ENCODE measurements around the gene KARS1.
"Not testable (repeated sequence)": the region's sequence is repeated elsewhere in the genome, so short reads cannot be mapped to it uniquely, and the experiment has no call there.

KARS1 gene

DNA sequence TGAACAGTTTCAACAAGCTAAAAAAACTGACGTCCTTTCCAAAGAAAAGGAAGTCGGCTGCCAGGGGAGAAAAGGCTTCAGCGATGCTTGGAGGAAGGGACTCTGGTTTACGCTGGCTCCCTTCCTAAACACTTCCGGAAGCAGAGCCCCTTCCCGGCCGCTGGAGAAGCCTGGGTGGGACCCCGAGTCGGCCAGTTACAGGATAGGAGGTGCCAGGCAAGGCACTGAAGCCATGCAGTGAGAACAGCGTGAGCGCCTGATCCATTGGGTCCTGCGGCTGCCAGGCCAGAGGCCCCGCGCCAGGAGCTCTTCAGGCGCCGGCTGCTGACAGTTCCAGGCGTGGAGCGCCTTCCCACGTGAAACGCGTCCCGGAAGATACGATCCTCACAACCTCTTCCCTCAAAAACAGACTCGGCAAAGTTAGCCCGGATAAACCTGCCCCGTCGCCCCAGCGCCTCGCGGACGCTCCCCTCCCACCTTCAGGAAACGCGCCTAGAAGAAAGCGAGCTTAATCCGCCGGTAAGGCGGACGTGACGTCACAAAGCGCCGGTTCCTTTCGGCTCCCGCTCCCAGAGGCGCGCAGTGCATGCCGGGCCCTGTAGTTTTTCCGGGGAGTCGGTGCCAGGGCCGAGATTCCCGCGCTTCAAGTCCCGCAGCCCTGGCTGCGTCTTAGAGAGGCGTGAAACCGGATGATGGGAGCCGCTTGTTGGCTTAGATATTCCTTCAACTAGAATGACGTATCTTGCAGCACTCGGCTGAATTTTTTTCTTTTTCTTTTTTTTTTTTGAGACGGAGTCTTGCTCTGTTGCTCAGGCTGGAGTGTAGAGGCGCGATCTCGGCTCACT, 24.5 kb downstream of the KARS1 start, which contains the start of gene ADAT1:
TSS of gene ADAT1 (minus strand) at position 521 of the 845 bp plus-strand sequence. CDS start 2,482 bp downstream, outside the sequence.
- peak; percentile 99 for DNase-seq

DNA sequence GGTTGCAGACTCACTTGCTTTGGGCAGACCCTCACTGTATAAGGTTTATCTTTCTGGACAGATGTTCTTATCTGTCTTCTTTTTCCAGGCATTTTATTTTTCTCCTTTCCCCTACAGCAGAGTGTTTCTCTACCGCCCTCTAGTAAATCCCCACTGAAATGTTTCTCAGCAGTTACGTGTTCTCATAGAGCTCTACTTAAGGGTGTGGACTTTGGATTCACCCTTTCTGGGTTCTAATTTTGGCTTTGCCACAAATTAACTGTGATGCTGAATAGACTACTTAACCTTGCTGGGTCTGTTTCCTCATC, 26.3 kb downstream of the KARS1 start:
- peak; percentile 11 for DNase-seq

DNA sequence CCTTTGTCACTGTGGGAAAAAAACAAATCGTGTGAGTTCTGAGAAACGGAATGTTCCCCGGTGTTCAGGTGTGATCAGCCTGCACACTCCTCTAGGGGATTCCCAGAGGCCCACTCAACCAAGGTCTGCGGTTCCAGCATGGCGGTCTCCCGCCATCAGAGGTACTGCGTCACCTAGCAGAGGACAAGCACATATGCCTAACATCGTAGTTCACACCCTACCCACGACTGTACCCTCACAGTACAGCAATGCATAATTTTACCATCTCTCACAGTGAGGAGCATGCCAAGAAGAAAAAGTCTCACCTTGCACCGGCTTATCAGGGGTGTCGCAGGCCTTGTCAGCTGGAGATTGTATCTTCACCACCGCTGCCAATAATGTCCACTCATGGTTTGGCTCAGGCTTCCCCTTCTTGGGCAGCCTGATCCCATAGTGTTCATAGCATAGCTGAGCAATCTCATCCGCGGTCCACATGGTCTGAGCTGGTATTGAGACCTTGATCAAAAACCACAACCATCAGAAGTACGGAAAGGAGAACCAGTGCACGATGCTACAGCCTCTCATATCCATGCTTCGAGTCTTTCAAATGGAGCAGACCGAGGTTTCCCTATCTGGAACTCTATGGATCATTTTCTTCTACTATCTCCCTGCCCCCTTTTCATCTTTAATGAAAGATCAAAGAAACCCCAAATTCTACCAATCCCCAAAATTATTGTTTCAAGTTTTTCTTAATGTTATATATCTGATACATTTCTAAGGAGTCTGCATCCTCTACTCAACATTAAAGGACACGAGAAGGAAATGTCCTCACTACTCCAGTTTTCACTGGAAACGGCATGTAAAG, 26.9 kb downstream of the KARS1 start:
- DNase-seq: no peak

DNA sequence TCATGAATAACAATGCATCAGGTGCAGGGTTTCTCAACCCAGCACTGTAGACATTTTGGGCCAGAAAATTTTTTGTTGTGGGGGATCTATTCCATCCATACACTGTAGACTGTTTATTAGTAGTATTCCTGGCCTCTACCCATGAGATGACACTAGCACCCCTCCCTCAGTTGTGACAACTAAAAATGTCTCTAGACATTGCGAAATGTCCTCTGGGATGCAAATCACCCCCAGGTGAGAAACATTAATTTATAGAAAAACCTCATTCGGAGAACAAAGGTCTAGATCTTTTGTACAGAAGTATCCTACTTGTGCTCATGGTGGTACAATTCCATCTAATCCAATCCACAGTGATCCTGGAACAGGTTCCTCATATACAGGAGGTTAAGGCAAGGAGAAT, 28.7 kb downstream of the KARS1 start:
- DNase-seq: no peak

DNA sequence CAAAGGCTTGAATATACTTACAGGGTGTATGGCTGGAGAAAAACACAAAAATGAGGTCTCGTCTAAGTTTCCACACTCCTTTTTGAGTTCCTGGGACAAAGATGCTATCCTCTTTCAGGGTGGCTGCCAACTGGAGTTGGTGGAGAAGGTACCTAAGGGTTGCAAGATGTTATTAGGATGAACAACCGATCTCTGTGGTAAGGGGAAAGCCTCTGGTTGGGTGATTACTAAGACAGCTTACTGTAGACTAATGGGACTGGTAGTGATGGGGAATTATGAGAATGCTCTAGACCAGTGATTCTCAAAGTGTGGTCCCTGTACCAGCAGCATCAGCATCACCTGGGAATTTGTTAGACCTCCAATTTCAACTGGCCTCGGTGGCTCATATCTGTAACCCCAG, 30.3 kb downstream of the KARS1 start:
- no peak for DNase-seq

DNA sequence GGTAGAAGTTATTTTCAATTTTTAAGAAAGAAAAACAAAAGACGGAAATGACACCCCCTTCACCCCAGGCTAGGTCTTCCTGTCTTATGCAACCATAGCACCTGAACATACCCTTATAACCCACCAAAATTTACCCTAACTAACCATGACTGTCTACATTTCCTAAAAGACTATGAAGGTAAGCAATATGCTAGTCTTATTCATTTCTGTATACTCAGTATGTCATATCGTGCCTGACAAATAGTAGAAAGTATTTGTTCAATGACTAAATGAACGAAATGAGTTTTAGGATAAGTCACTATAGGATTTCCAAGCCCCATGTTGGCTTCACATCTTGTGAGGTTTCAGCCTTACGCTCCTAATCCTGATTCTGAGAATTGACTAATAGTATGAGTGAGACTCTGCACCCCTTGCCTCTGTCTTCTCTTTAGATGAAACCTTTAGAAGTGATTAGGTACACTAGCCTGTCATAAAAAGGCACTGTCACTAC, 30.9 kb downstream of the KARS1 start:
- DNase-seq: no peak

DNA sequence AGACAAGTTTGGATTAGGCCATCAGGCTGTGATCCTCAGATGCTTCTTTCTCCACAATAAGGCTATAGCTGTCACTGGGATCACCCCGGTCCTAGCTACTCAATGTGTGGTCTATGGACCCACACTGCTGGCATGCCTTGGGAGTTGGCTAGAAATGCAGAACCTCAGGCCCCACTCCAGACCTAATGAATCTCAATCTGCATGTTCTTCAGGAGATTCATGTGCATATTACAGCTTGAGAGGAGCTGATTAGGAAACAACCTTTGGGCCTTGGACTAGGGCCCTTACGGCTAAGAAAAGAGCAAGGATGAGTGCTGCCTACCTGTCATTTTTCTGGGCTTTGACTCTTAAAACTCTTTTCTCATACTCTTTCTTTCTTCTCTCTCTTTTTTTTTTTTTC, 31.8 kb downstream of the KARS1 start:
- DNase-seq: no peak

DNA sequence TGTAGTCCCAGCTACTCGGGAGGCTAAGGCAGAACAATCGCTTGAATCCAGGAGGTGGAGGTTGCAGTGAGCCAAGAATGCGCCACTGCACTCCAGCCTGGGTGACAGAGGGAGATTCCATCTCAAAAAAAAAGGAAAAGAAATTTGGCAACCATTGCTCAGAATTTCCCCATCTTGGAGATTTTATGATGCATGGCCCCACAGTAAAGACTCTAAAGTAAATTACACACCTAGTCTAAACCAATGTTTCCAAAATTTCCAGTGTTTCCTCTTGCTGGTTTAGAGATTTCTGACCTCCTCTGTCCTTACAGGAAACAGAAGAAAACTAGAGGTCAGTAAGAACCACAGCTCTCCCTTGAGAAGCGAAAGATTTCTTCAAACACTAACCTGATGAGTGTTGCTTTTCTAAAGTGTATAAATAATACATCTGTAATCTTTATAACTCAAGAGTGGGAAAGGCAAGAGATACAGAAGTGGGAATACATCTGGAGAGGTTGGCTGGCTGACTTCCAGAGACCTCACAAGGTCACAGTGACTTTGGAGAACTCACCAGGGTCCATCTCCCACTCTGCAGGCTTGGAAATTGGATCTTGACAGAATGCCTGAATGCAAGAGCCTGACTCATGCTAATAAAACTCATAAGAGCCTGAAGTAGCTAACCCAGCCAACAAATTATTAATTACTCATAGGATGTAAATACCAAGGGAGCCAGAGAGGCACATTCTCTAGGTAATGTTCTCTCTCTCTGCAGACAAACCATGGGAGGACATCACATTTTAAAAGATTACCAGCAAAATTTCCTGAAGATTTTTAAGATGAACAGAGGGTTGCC, 33.2 kb downstream of the KARS1 start:
- DNase-seq: no peak

DNA sequence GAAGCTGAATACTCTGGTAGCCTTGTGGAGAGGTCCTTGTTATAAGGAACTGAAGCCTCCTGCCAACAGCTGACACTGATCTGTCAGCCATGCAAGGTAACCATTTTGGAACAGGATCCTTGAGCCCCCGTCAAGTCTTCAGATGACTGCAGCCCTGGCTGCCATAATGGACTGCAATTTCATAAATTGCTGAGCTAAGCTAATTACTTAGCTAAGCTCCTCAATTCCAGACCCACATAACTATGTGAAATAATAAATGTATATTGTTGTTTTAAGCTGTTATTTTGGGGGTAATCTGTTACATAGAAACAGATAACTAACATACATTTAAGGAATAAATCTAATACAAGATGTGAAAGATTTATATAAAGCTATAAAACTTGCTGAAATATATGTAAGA, 41.0 kb downstream of the KARS1 start:
- no peak for DNase-seq

DNA sequence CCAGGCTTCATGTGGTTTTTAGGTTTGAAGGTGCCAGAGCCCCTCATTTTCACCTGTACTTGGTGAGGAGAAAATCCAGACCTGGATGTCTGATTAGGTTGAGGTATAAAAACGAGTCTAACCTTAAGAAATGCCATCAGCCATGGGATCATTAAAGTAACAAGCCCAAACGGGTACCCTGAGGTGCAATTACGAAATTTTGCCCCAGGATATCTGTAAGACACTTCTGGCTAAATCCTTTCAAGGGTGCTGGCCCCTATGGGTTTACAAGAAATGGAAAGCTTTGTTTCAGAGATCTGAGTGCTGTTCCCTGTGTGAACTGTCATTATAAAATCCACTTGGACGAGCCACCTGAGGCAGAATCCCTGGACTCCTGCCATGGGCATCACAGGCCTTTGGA, 44.2 kb downstream of the KARS1 start:
- no peak for DNase-seq

DNA sequence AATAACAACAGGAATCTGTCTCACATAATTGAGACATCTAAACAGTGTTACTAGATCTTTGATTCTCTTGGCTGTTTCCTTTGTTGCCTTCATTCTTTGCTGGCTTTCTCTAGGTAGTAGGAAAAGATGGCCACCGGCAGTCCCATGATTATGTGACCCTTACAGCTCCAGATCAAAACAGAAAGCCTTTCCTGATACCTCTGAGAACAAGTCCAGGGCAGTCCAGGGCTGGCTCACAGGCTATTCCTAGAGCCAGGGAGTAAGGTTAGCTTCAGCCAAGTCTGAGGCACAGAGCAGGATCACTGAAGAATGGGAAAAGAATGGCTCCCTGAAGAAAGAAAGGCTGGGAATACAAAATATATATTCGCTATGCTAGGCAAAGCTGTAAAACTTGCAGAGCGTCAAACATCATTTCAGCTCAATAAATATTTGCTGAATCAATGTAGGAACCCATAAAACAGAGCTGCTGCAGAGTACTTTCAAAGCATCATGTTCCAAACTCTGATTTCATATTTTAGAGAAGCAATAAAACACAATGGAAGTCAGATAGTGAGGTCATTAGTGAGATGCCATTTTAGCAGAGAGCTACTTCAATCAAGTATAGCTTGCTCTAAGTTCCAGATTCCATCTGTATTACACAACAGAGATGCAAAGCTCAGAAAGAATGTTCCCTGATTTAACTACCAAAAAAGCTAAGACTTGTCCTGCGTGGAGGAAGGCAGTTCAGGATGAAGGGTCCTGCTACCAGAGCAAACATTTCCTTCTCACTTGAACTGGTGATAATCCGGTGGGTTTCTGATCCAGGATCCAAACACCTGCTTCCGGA, 47.8 kb downstream of the KARS1 start:
- no peak for DNase-seq

DNA sequence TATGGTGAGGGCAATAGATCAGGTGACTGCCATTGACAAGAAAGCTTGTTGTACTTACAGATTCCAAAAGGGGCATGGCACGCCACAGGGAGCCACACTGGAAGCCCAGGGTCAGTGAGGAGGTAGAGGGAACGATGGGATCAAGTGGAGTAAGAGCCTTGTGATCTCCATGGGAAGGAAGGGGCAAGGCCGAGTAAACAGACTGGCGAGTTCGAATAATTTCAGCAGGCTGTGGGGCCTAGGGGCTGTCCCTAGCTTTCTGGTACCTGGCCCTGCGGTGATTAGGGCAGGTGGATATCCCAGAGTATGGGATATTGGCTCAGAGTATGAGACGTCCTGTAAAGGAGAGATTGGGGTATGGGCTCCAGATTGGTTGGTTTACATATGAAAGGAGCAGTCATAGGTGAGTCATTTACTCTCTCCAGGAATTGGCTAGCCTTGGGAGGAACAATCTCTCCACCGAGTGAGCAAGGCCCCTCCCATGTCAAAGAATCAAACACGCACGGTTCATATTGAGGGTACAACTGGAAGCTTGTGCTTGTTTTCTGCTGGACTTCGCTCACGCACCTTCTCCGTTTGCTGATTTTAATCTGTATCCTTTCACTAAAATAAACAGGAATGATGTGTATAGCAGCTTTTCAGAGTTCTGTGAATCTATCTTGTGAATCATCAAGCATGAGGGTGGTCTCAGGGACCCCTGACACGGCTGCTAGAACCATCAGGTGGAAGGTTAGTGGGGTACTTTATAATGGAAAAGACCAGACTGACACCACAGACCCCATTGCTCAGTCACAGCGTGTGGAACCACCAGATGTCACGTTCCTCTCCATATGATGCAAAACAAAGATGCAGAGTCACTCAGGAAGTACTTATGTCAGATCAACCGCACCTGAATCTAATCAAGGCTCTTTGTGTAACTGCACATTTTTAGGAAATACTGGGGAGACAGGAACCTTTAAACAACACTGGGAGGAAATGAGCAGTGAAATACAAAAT, 53.3 kb downstream of the KARS1 start:
- no peak for DNase-seq

DNA sequence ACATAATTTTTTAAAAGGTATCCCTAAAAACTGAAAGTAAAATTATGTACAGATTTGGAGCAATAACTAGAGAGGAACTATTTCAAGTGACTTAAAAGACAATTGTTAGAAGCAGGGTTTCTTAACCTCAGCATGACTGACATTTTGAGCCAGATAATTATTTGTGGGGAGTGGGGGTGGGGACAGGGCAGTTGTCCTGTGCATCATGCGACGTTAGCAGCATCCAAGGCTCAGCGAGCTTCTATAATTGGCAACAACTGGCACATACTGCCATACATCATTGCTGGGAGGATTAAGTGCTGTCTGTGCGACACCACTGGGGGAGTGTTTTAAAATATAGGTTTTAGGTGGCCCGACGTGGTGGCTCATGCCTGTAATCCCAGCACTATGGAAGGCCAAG, 54.2 kb downstream of the KARS1 start:
- DNase-seq: no peak

DNA sequence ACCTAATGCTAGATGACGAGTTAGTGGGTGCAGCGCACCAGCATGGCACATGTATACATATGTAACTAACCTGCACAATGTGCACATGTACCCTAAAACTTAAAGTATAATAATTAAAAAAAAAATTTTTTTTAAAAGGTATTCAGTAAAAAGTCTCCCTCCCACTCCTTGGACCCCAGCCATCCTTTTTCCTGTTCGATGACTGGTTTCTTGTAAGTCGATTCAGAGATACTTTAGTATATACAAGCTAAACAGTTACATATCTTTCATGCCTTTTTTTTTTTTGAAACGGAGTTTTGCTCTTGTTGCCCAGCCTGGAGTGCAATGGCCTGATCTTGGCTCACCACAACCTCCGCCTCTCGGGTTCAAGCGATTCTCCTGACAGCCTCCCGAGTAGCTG, 55.5 kb downstream of the KARS1 start:
- DNase-seq: not testable (repeated sequence)

DNA sequence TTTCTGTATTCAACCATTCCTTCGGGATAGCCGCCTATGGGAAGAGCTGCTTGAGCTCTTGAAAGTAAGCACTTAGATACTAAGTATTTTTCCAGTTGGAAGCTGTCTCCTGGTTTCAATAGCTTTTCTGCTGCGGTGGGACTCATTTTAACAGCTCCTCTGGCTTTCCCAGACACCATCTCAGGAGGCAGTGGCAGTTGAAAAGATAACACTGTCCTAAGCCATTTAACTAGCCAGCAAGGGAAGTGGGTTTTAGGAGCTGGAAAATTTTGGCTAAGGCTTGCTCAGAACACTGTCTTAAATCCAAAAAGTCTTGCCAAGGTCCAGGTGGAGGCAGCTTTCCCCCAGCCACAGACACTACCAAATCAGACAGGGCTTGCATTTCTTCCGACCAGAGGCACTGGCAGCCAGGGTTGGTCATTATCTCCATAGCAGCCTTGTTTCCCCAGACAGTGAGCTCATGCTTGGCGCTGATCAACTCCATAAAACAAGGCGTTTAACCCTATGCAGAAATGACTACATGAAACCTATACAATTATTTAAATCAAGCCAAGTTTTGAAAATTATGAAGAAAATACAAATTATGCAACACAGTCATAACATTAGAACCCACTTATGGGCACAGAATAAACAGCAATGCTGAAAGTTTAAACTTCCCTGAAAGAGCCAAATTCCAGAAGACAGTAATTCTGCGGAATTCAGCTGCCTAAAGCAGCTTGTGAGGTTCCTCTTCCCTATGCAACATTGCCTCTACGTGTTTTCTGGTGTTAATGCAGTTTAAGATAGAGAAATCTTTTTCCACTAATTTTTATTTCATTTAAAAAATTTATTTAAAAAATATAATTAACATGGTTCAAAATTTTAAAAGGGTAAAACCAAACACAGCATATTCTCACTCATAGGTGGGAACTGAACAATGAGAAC, 56.3 kb downstream of the KARS1 start:
- DNase-seq: no peak

DNA sequence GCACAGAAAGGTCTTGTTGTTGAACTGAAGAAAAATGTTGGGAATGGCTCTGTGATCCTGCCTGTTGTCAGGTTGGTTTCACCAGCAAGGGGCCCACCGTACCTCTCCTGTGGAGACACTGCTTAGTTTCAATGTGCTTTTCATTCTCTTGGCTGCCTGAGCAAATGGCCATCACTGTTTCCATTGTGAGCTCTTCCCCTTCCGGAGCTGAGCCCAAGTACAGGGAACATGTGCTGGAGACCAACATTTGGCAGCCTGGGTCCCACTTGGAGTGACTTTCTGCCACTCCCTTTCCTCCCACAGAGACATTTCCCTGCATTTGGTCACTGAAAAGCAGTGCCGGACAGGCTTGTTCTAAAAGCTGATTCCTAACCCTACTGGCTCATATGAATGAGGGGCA, 58.2 kb downstream of the KARS1 start:
- no peak for DNase-seq

DNA sequence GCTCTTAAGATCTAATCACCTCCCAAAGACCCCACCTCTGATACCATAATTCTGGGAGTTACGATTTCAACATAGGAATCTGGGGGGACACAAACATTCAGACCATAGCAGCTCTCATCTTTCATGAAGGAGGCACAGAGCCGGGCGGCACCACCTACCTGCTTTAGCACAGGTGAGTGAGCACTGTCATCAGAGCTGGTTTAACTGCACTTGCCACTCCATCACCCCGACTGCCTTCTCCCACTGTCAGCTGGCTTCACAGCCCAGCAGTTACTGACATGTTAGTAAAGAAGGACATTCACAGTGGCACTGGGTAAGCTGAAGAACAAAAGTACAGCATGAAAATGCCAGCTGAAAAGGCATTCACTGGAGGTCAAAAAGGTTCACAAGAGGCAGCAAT, 58.7 kb downstream of the KARS1 start:
- no peak for DNase-seq

DNA sequence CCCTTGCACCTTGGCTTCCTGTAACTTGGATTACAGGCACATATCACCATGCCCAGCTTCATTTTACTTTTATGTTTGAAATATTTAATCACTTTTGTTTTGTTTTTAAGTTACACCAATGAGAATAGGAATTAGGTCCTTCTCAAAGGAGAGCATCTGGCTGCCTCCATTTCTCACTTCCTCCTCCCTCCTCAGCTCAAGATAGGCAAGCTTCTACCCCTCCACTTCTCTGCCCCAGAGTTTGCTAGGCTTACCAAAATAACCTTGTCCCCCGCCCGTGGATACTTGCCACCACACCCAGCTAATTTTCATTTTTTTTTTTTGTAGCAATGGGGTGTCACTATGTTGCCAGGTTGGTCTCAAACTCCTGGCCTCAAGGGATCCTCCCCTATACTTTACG, 63.4 kb downstream of the KARS1 start:
- DNase-seq: peak; percentile 29

DNA sequence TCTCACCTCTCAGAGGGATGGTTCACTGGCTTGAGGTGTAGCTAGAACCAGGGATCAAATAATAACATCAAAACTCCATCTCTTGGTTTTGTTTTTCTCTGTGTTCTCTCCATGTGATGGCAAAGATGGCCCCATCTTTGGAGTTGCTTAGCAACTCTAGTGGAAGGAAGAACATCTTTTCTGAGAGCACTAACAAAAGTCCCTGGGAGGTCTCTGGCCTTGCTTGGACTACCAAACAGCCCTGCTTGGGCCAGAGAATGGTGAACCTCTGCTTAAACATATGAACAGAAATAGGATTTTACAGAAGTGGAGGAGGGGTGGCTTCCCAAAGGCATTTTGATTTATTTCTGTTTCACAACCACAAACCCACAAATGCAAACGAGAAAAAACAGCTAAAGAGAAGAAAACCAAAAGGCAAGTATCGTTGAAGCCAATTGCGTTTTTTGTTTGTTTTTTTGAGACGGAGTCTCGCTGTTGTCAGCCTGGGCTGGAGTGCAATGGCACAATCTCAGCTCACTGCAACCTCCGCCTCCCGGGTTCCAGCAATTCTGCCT, 68.1 kb downstream of the KARS1 start:
- DNase-seq: no peak

All from RPMI8226 (cell line).